SK-N-SH (cell line): ENCODE data around the gene CXCR5. TPM values are rescaled to one million over a fixed set of nuclear protein-coding genes. Genes with fewer than 3 reads are reported as not detected.

ENCODE experiments used
- CTCF ChIA-PET: fragments of 300-600, 350-600 bp; formaldehyde crosslinking; extraction: SDS; loops from one replicate; lab custom pipeline; 2021; lab: Yijun Ruan, JAX
- POLR2A ChIA-PET: fragments of 350-600 bp; sonication (Branson Sonifier 250); formaldehyde crosslinking; extraction: SDS; loops from one replicate; lab custom pipeline; 2020; ENCODE audit warnings: antibody characterized with exemption, inconsistent platforms; lab: Yijun Ruan, JAX
- DNase-seq: peaks from one replicate; pipeline ENCODE4 v3.0.0; 2012
- H2AFZ ChIP-seq: fragments of 200-600 bp; sonication (generic); 2 replicates; pipeline ENCODE4 v1.8.1; 2016; ENCODE audit warnings: antibody characterized with exemption, mild to moderate bottlenecking, low read depth
- H3F3A ChIP-seq: fragments of 200-600 bp; sonication (generic); replicated peaks from 2 replicates; pipeline ENCODE3; 2016; ENCODE audit warnings: antibody characterized with exemption, mild to moderate bottlenecking; ENCODE audit not compliant: insufficient read depth
- H3K27ac ChIP-seq, 2 experiments: fragments of 200-500 bp in 1 of 2; fragments of 200-600 bp in 1 of 2; sonication (Bioruptor generic) in 1 of 2; sonication (generic), shearing (Covaris generic) in 1 of 2; 2 replicates each; pipeline versions ENCODE4 v1.5.1 to v1.6.1; 2014 to 2016; ENCODE audit warnings: low read depth in 2 of 2, inconsistent platforms in 1 of 2, low read length in 1 of 2, mild to moderate bottlenecking in 1 of 2, mixed read lengths in 1 of 2
- H3K27me3 ChIP-seq: fragments of 200-600 bp; sonication (generic), shearing (Covaris generic); 2 replicates; pipeline ENCODE4 v1.6.1; 2016; ENCODE audit warnings: mixed run types; ENCODE audit not compliant: insufficient read depth
- H3K36me3 ChIP-seq, 2 experiments: fragments of 200-500 bp in 1 of 2; fragments of 200-600 bp in 1 of 2; sonication (Bioruptor generic) in 1 of 2; sonication (generic) in 1 of 2; replicated peaks in 1 of 2; 2 replicates each; pipeline versions ENCODE3 to v1.5.1; 2014 to 2016; ENCODE audit warnings: low read length in 1 of 2, mild to moderate bottlenecking in 1 of 2; ENCODE audit not compliant: insufficient read depth in 2 of 2, control insufficient read depth in 1 of 2
- H3K4me1 ChIP-seq, 2 experiments: fragments of 200-500 bp in 1 of 2; fragments of 200-600 bp in 1 of 2; sonication (Bioruptor generic) in 1 of 2; sonication (generic), shearing (Covaris generic) in 1 of 2; 2 replicates each; pipeline versions ENCODE4 v1.5.1 to v1.6.1; 2014 to 2016; ENCODE audit warnings: low read depth in 1 of 2, low read length in 1 of 2, mixed run types in 1 of 2; ENCODE audit not compliant: insufficient read depth in 2 of 2, control insufficient read depth in 1 of 2
- H3K4me2 ChIP-seq: fragments of 200-600 bp; sonication (generic), shearing (Covaris generic); 2 replicates; pipeline ENCODE4 v1.6.1; 2017; ENCODE audit warnings: mixed run types
- H3K4me3 ChIP-seq, 2 experiments: fragments of 200-500 bp in 1 of 2; fragments of 200-600 bp in 1 of 2; sonication (Bioruptor generic) in 1 of 2; sonication (generic), shearing (Covaris generic) in 1 of 2; 2 replicates each; pipeline versions ENCODE4 v1.5.1 to v1.8.1; 2014 to 2016; ENCODE audit warnings: low read depth in 2 of 2, inconsistent platforms in 1 of 2, low read length in 1 of 2, mild to moderate bottlenecking in 1 of 2, mixed read lengths in 1 of 2, moderate library complexity in 1 of 2
- H3K79me2 ChIP-seq: fragments of 200-600 bp; sonication (generic); 2 replicates; pipeline ENCODE4 v1.8.1; 2017; ENCODE audit warnings: mild to moderate bottlenecking; ENCODE audit not compliant: insufficient read depth
- H3K9ac ChIP-seq: fragments of 200-600 bp; sonication (generic); 2 replicates; pipeline ENCODE4 v1.6.1; 2017; ENCODE audit warnings: mixed run types
- H3K9me2 ChIP-seq: fragments of 200-600 bp; sonication (generic); 2 replicates; pipeline ENCODE4 v1.6.1; 2017; ENCODE audit warnings: mixed run types
- H3K9me3 ChIP-seq: fragments of 200-600 bp; sonication (generic); 2 replicates; pipeline ENCODE4 v1.6.1; 2017; ENCODE audit warnings: mixed run types, mild to moderate bottlenecking, moderate library complexity
- H4K20me1 ChIP-seq: fragments of 200-600 bp; sonication (generic); 2 replicates; pipeline ENCODE4 v1.6.1; 2017; ENCODE audit warnings: mild to moderate bottlenecking, mixed run types; ENCODE audit not compliant: insufficient read depth
- ELF1 ChIP-seq: IDR thresholded peaks from 2 replicates; pipeline ENCODE4 v1.4.0; 2012
- EP300 ChIP-seq, 2 experiments: IDR thresholded peaks; 2 replicates each; pipeline versions ENCODE4 v1.4.0 to v1.6.1; 2012; ENCODE audit warnings: borderline replicate concordance in 1 of 2, low read depth in 1 of 2, low read length in 1 of 2
- EZH2phosphoT487 ChIP-seq: fragments of 200-600 bp; sonication (generic); IDR thresholded peaks from 2 replicates; pipeline ENCODE4 v1.6.1; 2017; ENCODE audit warnings: low read depth, mixed run types, mild to moderate bottlenecking, antibody characterized with exemption, moderate library complexity, borderline replicate concordance
- FOXJ3 ChIP-seq: sonication (generic); formaldehyde crosslinking; IDR thresholded peaks from 2 replicates; pipeline ENCODE4 v1.5.1; 2020; ENCODE audit warnings: mild to moderate bottlenecking, missing genetic modification reagents
- GABPA ChIP-seq: IDR thresholded peaks from 2 replicates; pipeline ENCODE4 v1.4.0; 2012; ENCODE audit warnings: low read depth, mild to moderate bottlenecking
- IRF3 ChIP-seq: fragments of 150-350 bp; IDR thresholded peaks from 2 replicates; pipeline ENCODE4 v1.6.1; 2016; ENCODE audit warnings: mild to moderate bottlenecking, low read depth, low read length
- MEF2A ChIP-seq: IDR thresholded peaks from 2 replicates; pipeline ENCODE4 v1.4.0; 2012; ENCODE audit warnings: low read depth, borderline replicate concordance
- RCOR1 ChIP-seq: fragments of 150-350 bp; IDR thresholded peaks from 2 replicates; pipeline ENCODE4 v1.6.1; 2017; ENCODE audit warnings: antibody characterized with exemption, low read length
- RFX5 ChIP-seq: IDR thresholded peaks from 2 replicates; pipeline ENCODE4 v1.6.1; 2012; ENCODE audit warnings: mild to moderate bottlenecking, improper control_type of control experiment, low read length
- SIN3A ChIP-seq: IDR thresholded peaks from 2 replicates; pipeline ENCODE4 v1.6.1; 2012; ENCODE audit warnings: low read depth, mild to moderate bottlenecking, low read length, moderate library complexity, borderline replicate concordance
- TEAD4 ChIP-seq: IDR thresholded peaks from 2 replicates; pipeline ENCODE4 v1.4.0; 2012; ENCODE audit warnings: mild to moderate bottlenecking, borderline replicate concordance; ENCODE audit not compliant: insufficient read depth
- WGBS: methylation state at CpG from one replicate; pipeline ENCODE4 v1.1.6; 2017; ENCODE audit warnings: low lambda C conversion rate; 5-methylcytosine and 5-hydroxymethylcytosine counted together
- polyA plus RNA-seq, 3 experiments: library from polyadenylated mRNA; depleted of rRNA; stranded (reverse); fragments of >200 nt; gene quantifications; 2 replicates each; pipeline ENCODE4 v1.2.3, GENCODE V29; 2012

Gene CXCR5
- polyA plus RNA-seq, 1 of the 3 experiments (the other 2 are of a cell fraction) = 0.02 TPM

GRCh38 chr11:118917481-118918127, 33.9 kb downstream of the CXCR5 start:
- peaks cover 97% of the 10 kb centered on the region for H3K79me2 ChIP-seq
- H3K9ac ChIP-seq = peak overlapping the region; percentile 54
- POLR2A ChIA-PET = no interaction called here
- peaks cover 28% of the 10 kb centered on the region for H4K20me1 ChIP-seq
- peak overlapping the region; percentile 30 to 100; a peak in 3 of 4 replicates for H3K27ac ChIP-seq
- no peak overlapping the region for H3K4me3 ChIP-seq
- H3K4me1 ChIP-seq = peaks cover 88 to 93% of the 10 kb centered on the region in 2 experiments; a peak in 3 of 4 replicates
- 56% methylated on average over 5 of the region's 13 CpGs for WGBS
- no peak for DNase-seq
- no peaks in the 10 kb centered on the region for H3K9me2 ChIP-seq
- H3K4me2 ChIP-seq = peak overlapping the region; percentile 73
- CTCF ChIA-PET = interaction anchor here (1.5 kb wide), 1 partner anchor 10 kb away, joined by 10 read pairs; no protein-coding TSS in a partner anchor
- no peak overlapping the region for H2AFZ ChIP-seq
- H3K27me3 ChIP-seq = no peaks in the 10 kb centered on the region
- no peak for TF ChIP-seq MEF2A
- TF ChIP-seq EZH2phosphoT487 = no peak
- no peak for TF ChIP-seq EP300 (IDR thresholded peaks at IDR 0.05; ENCODE audit: borderline replicate concordance in 1 of 2, low read depth in 1 of 2, low read length in 1 of 2)
- no peak for TF ChIP-seq RFX5
- TF ChIP-seq TEAD4 = no peak
- TF ChIP-seq FOXJ3 = no peak
- TF ChIP-seq GABPA = no peak
- TF ChIP-seq IRF3 = no peak
- H3F3A ChIP-seq = peaks cover 55% of the 10 kb centered on the region
- no peaks in the 10 kb centered on the region for H3K9me3 ChIP-seq
- H3K36me3 ChIP-seq = peaks cover 0 to 3% of the 10 kb centered on the region in 2 experiments

GRCh38 chr11:118918128-118918685, 34.5 kb downstream of the CXCR5 start:
- peaks cover 55% of the 10 kb centered on the region for H3F3A ChIP-seq
- DNase-seq = peak; percentile 53
- H3K4me2 ChIP-seq = peak overlapping the region; percentile 73
- peaks cover 97% of the 10 kb centered on the region for H3K79me2 ChIP-seq
- H2AFZ ChIP-seq = no peak overlapping the region
- no peaks in the 10 kb centered on the region for H3K9me3 ChIP-seq
- ChIA-PET POLR2A (no interaction called here), CTCF (no interaction called here)
- H3K27me3 ChIP-seq = no peaks in the 10 kb centered on the region
- no peak for TF ChIP-seq RCOR1
- 0 out of 2 replicates have a peak, but pooled peaks have one; percentile 11 for TF ChIP-seq SIN3A
- TF ChIP-seq ELF1 = 0 out of 2 replicates have a peak, but pooled peaks have one; percentile 35
- peaks cover 34% of the 10 kb centered on the region for H4K20me1 ChIP-seq
- H3K36me3 ChIP-seq = peaks cover 0 to 3% of the 10 kb centered on the region in 2 experiments
- H3K9me2 ChIP-seq = no peaks in the 10 kb centered on the region
- peaks cover 82 to 93% of the 10 kb centered on the region in 2 experiments; a peak in 3 of 4 replicates for H3K4me1 ChIP-seq
- 60% methylated on average over 13 of the region's 14 CpGs for WGBS
- no peak overlapping the region for H3K4me3 ChIP-seq
- H3K9ac ChIP-seq = peak overlapping the region; percentile 54
- peak overlapping the region; percentile 56 to 100 for H3K27ac ChIP-seq
